Nasal cavity respiratory epithelium epithelial cell of viscerocranial mucosa (primary cell): ENCODE measurements around the gene LRRC63. TPM values are rescaled to one million over a fixed set of nuclear protein-coding genes. Genes with fewer than 3 reads are reported as not detected.

Source experiments
- total RNA-seq: library from RNA; depleted of rRNA; stranded (reverse); fragments of >200 nt; gene quantifications from 2 replicates; pipeline ENCODE4 v1.2.3, GENCODE V29; 2014

The LRRC63 gene
- total RNA-seq: not detected in 2 replicates

GRCh38 chr13:46211483-46212351 lies at the start of gene LRRC63:
Gene LRRC63, plus strand, starts transcription at chr13:46211928. Its CDS starts 1,107 bp downstream, at chr13:46213035.

GRCh38 chr13:46181840-46182490 lies 29.8 kb upstream of the LRRC63 start, which contains the start of gene LCP1:
Gene LCP1, minus strand, starts transcription at chr13:46182177. Its CDS starts 22,515 bp downstream, at chr13:46159662.

Other genes starting within 250 kb of the LRRC63 start
- 19.1 and 28.8 TPM in 2 replicates for gene ZC3H13, start 159.2 kb upstream of the LRRC63 start, total RNA-seq
- not detected in 2 replicates for gene CPB2, start 106.9 kb upstream of the LRRC63 start, total RNA-seq
- 1.1 and 18.5 TPM in 2 replicates for gene LCP1, start 29.8 kb upstream of the LRRC63 start, total RNA-seq
- gene RUBCNL, start 175.3 kb downstream of the LRRC63 start, total RNA-seq: 0.07 and 0.68 TPM in 2 replicates